Activated CD8-positive, alpha-beta memory T cell treated with anti-CD3 and anti-CD28 coated beads, Interleukin-2, amount 50 U/mL, for 1 hour (primary cell): ENCODE measurements around the gene TAS2R4.
"Not testable (repeated sequence)": the region's sequence is repeated elsewhere in the genome, so short reads cannot be mapped to it uniquely, and the experiment has no call there.

Experiments
- DNase-seq: peaks from one replicate; pipeline ENCODE4 v3.0.0-alpha.2; 2020; ENCODE audit errors: extremely low read depth

The TAS2R4 gene

GRCh38 chr7:141776374-141776773, at the start of gene TAS2R4:
Gene TAS2R4 (plus strand): TSS chr7:141776674. CDS start chr7:141778489, 1,815 bp downstream.
- no peak for DNase-seq

- no peak for DNase-seq
Measured at GRCh38 chr7:141729020-141729419, 47.5 kb upstream of the TAS2R4 start.

- DNase-seq = no peak
Measured at GRCh38 chr7:141731476-141732149, 44.9 kb upstream of the TAS2R4 start.

- DNase-seq = peak; percentile 20
Measured at GRCh38 chr7:141737118-141737835, 39.2 kb upstream of the TAS2R4 start.

- DNase-seq = peak; percentile 78
Measured at GRCh38 chr7:141737836-141738591, 38.5 kb upstream of the TAS2R4 start, which contains the start of gene SSBP1. Gene SSBP1 (plus strand): TSS chr7:141738358. CDS start chr7:141739167, 809 bp downstream.

- DNase-seq = no peak
Measured at GRCh38 chr7:141738592-141739013, 37.9 kb upstream of the TAS2R4 start.

GRCh38 chr7:141739250-141739649, 37.2 kb upstream of the TAS2R4 start:
- no peak for DNase-seq

GRCh38 chr7:141742229-141742628, 34.2 kb upstream of the TAS2R4 start:
- DNase-seq = no peak

- DNase-seq = no peak
Measured at GRCh38 chr7:141744131-141744530, 32.3 kb upstream of the TAS2R4 start.

- no peak for DNase-seq
Measured at GRCh38 chr7:141748396-141748795, 28.1 kb upstream of the TAS2R4 start.

GRCh38 chr7:141751904-141752303, 24.6 kb upstream of the TAS2R4 start:
- DNase-seq = not testable (repeated sequence)

- no peak for DNase-seq
Measured at GRCh38 chr7:141752634-141753033, 23.8 kb upstream of the TAS2R4 start.

- DNase-seq = no peak
Measured at GRCh38 chr7:141754939-141755338, 21.5 kb upstream of the TAS2R4 start.

- no peak for DNase-seq
Measured at GRCh38 chr7:141763797-141764196, 12.7 kb upstream of the TAS2R4 start, which contains the start of gene TAS2R3. Gene TAS2R3 (plus strand): TSS chr7:141764097. CDS start chr7:141764159, 62 bp downstream.

GRCh38 chr7:141770083-141770583, 6.3 kb upstream of the TAS2R4 start:
- not testable (repeated sequence) for DNase-seq

GRCh38 chr7:141785706-141786552, 9.5 kb downstream of the TAS2R4 start:
- no peak for DNase-seq

- DNase-seq = no peak
Measured at GRCh38 chr7:141788296-141788695, 11.8 kb downstream of the TAS2R4 start.

GRCh38 chr7:141789917-141790316, 13.4 kb downstream of the TAS2R4 start, which contains the start of gene TAS2R5:
Gene TAS2R5 (plus strand): TSS chr7:141790217. CDS start chr7:141790362, 145 bp downstream.
- no peak for DNase-seq

- no peak for DNase-seq
Measured at GRCh38 chr7:141792526-141792925, 16.1 kb downstream of the TAS2R4 start.

GRCh38 chr7:141820067-141820466, 43.6 kb downstream of the TAS2R4 start:
- DNase-seq = no peak

GRCh38 chr7:141822432-141822831, 46.0 kb downstream of the TAS2R4 start:
- not testable (repeated sequence) for DNase-seq
